Astrocyte (in vitro differentiated cells and primary cell): ENCODE measurements around the gene BCO1.

Experiments
- CTCF ChIP-seq: IDR thresholded peaks from 2 replicates; pipeline ENCODE4 v1.5.1; 2011; ENCODE audit warnings: low read depth, mild to moderate bottlenecking, inconsistent platforms, low read length, moderate library complexity; ENCODE audit not compliant: insufficient read depth
- EZH2 ChIP-seq: IDR thresholded peaks from 2 replicates; pipeline ENCODE4 v1.6.1; 2012; ENCODE audit warnings: mild to moderate bottlenecking, low read length, inconsistent platforms; ENCODE audit not compliant: insufficient read depth

GRCh38 chr16:81231014-81231413, 7.5 kb upstream of the BCO1 start:
- TF ChIP-seq CTCF: no peak
- no peak for TF ChIP-seq EZH2
